ENCODE data around the gene RPS6KA2.
A peak's percentile ranks its signal among the peaks of the same experiment; 100 is the strongest.

Gene RPS6KA2

GRCh38 chr6:166461821-166462460, 165.1 kb downstream of the RPS6KA2 start:
- no peak for DNase-seq

- DNase-seq, result no peak
These were observed 166.3 kb downstream of the RPS6KA2 start for GRCh38 chr6:166460473-166461437.

- DNase-seq, result no peak
These were observed 167.1 kb downstream of the RPS6KA2 start for GRCh38 chr6:166459906-166460305.

- DNase-seq, result no peak
These were observed 167.8 kb downstream of the RPS6KA2 start for GRCh38 chr6:166459272-166459671.

- no peak for DNase-seq
These were observed 170.5 kb downstream of the RPS6KA2 start for GRCh38 chr6:166456395-166457156.

- DNase-seq, result no peak
These were observed 172.1 kb downstream of the RPS6KA2 start for GRCh38 chr6:166454692-166455515.

- DNase-seq, result no peak
These were observed 173.4 kb downstream of the RPS6KA2 start for GRCh38 chr6:166453651-166454050.

GRCh38 chr6:166450167-166450873, 176.7 kb downstream of the RPS6KA2 start:
- no peak for DNase-seq

GRCh38 chr6:166449641-166450040, 177.4 kb downstream of the RPS6KA2 start:
- DNase-seq, result no peak

- no peak for DNase-seq
These were observed 178.0 kb downstream of the RPS6KA2 start for GRCh38 chr6:166449036-166449435.

GRCh38 chr6:166448432-166448831, 178.6 kb downstream of the RPS6KA2 start:
- DNase-seq, result no peak

- DNase-seq, result no peak
These were observed 180.4 kb downstream of the RPS6KA2 start for GRCh38 chr6:166446567-166447065.

GRCh38 chr6:166446146-166446545, 180.9 kb downstream of the RPS6KA2 start:
- DNase-seq, result no peak

- no peak for DNase-seq
These were observed 182.6 kb downstream of the RPS6KA2 start for GRCh38 chr6:166444446-166444845.

- DNase-seq, result no peak
These were observed 183.9 kb downstream of the RPS6KA2 start for GRCh38 chr6:166443166-166443565.

GRCh38 chr6:166442131-166442685, 184.8 kb downstream of the RPS6KA2 start:
- DNase-seq, result no peak

- DNase-seq, result peak; percentile 2 to 50
These were observed 185.5 kb downstream of the RPS6KA2 start for GRCh38 chr6:166441325-166442078.

- DNase-seq, result no peak
These were observed 186.3 kb downstream of the RPS6KA2 start for GRCh38 chr6:166440729-166441128.

GRCh38 chr6:166440106-166440505, 186.9 kb downstream of the RPS6KA2 start:
- DNase-seq, result no peak

GRCh38 chr6:166439366-166440091, 187.5 kb downstream of the RPS6KA2 start:
- no peak for DNase-seq
